NK-92 (cell line): ENCODE data around the gene VIM.

Experiments
- DNase-seq: peaks from one replicate; lab custom pipeline; 2025; ENCODE audit not compliant: unreplicated experiment; lab: John Stamatoyannopoulos, UW

Gene VIM

GRCh38 chr10:17228091-17229015 lies at the start of gene VIM:
VIM (plus strand) TSS chr10:17228241; CDS start chr10:17229423, 1,182 bp downstream.
- DNase-seq, result no peak

GRCh38 chr10:17179002-17179401 lies 49.0 kb upstream of the VIM start:
- DNase-seq, result no peak

GRCh38 chr10:17181110-17181509 lies 46.9 kb upstream of the VIM start:
- no peak for DNase-seq

GRCh38 chr10:17181751-17182150 lies 46.3 kb upstream of the VIM start:
- DNase-seq, result no peak

- DNase-seq, result no peak
Observed at GRCh38 chr10:17183110-17183509, 44.9 kb upstream of the VIM start.

- no peak for DNase-seq
Observed at GRCh38 chr10:17185873-17186272, 42.2 kb upstream of the VIM start.

- no peak for DNase-seq
Observed at GRCh38 chr10:17188644-17189172, 39.3 kb upstream of the VIM start.

- no peak for DNase-seq
Observed at GRCh38 chr10:17190602-17191001, 37.4 kb upstream of the VIM start.

- no peak for DNase-seq
Observed at GRCh38 chr10:17195083-17195482, 33.0 kb upstream of the VIM start.

GRCh38 chr10:17196045-17196444 lies 32.0 kb upstream of the VIM start:
- DNase-seq, result no peak

- DNase-seq, result no peak
Observed at GRCh38 chr10:17196573-17196972, 31.5 kb upstream of the VIM start.

- DNase-seq, result no peak
Observed at GRCh38 chr10:17199351-17199804, 28.7 kb upstream of the VIM start.

GRCh38 chr10:17200001-17200911 lies 27.8 kb upstream of the VIM start:
- DNase-seq, result no peak

- DNase-seq, result no peak
Observed at GRCh38 chr10:17200912-17201793, 26.9 kb upstream of the VIM start, which contains the start of gene TRDMT1. TRDMT1 (minus strand) TSS chr10:17201672; CDS start chr10:17201634, 38 bp downstream.

- DNase-seq, result no peak
Observed at GRCh38 chr10:17201794-17202116, 26.3 kb upstream of the VIM start.

GRCh38 chr10:17202506-17202905 lies 25.5 kb upstream of the VIM start:
- DNase-seq, result no peak

GRCh38 chr10:17202999-17203398 lies 25.0 kb upstream of the VIM start:
- no peak for DNase-seq

GRCh38 chr10:17203416-17203815 lies 24.6 kb upstream of the VIM start:
- DNase-seq, result no peak

GRCh38 chr10:17206210-17206709 lies 21.8 kb upstream of the VIM start:
- DNase-seq, result no peak

GRCh38 chr10:17208476-17208875 lies 19.6 kb upstream of the VIM start:
- no peak for DNase-seq
